Mucosa of stomach (tissue), 1 donor: ENCODE data around the gene DDAH1.

Experiments
- H3K27me3 ChIP-seq: one replicate; pipeline ENCODE4 v1.7.0; 2013; ENCODE audit warnings: mild to moderate bottlenecking, low read length; ENCODE audit not compliant: control insufficient read depth, insufficient read depth
- H3K36me3 ChIP-seq: one replicate; pipeline ENCODE4 v1.7.0; 2013; ENCODE audit warnings: low read length; ENCODE audit not compliant: control insufficient read depth, insufficient read depth
- H3K4me1 ChIP-seq: one replicate; pipeline ENCODE4 v1.7.0; 2013; ENCODE audit warnings: mild to moderate bottlenecking, low read length; ENCODE audit not compliant: control insufficient read depth, insufficient read depth
- H3K4me3 ChIP-seq: one replicate; pipeline ENCODE4 v1.7.0; 2013; ENCODE audit warnings: low read length
- H3K9ac ChIP-seq: one replicate; pipeline ENCODE4 v1.7.0; 2013; ENCODE audit warnings: mild to moderate bottlenecking, low read length, moderate library complexity
- H3K9me3 ChIP-seq: one replicate; pipeline ENCODE4 v1.7.0; 2013; ENCODE audit warnings: mild to moderate bottlenecking, low read length, moderate library complexity; ENCODE audit not compliant: control insufficient read depth
- donor health status: Pancreatic carcinoma.

Gene DDAH1

GRCh38 chr1:85343612-85344255 lies 121.2 kb downstream of the DDAH1 start:
- no peak overlapping the region for H3K9ac ChIP-seq

GRCh38 chr1:85343213-85343611 lies 121.7 kb downstream of the DDAH1 start:
- no peaks in the 10 kb centered on the region for H3K4me1 ChIP-seq
- H3K27me3 ChIP-seq: no peaks in the 10 kb centered on the region
- no peaks in the 10 kb centered on the region for H3K36me3 ChIP-seq
- H3K4me3 ChIP-seq: no peak overlapping the region
- no peaks in the 10 kb centered on the region for H3K9me3 ChIP-seq
- H3K9ac ChIP-seq: no peak overlapping the region

More at GRCh38 chr1:85343612-85344255, 121.2 kb downstream of the DDAH1 start:
- Histone ChIP-seq H3K36me3 (no peaks in the 10 kb centered on the region), H3K4me1 (no peaks in the 10 kb centered on the region), H3K27me3 (no peaks in the 10 kb centered on the region), H3K4me3 (no peak overlapping the region), H3K9me3 (no peaks in the 10 kb centered on the region)

- H3K9me3 ChIP-seq: no peaks in the 10 kb centered on the region
- no peaks in the 10 kb centered on the region for H3K36me3 ChIP-seq
- no peaks in the 10 kb centered on the region for H3K27me3 ChIP-seq
- no peak overlapping the region for H3K9ac ChIP-seq
- H3K4me1 ChIP-seq: no peaks in the 10 kb centered on the region
- H3K4me3 ChIP-seq: no peak overlapping the region
Measured at GRCh38 chr1:85342207-85342606, 122.8 kb downstream of the DDAH1 start.

- H3K36me3 ChIP-seq: no peaks in the 10 kb centered on the region
- no peaks in the 10 kb centered on the region for H3K27me3 ChIP-seq
- no peaks in the 10 kb centered on the region for H3K9me3 ChIP-seq
- H3K9ac ChIP-seq: no peak overlapping the region
- H3K4me3 ChIP-seq: no peak overlapping the region
- H3K4me1 ChIP-seq: no peaks in the 10 kb centered on the region
Measured at GRCh38 chr1:85340427-85340826, 124.5 kb downstream of the DDAH1 start.

GRCh38 chr1:85339656-85340399 lies 125.1 kb downstream of the DDAH1 start:
- Histone ChIP-seq H3K36me3 (no peaks in the 10 kb centered on the region), H3K9ac (no peak overlapping the region), H3K9me3 (no peaks in the 10 kb centered on the region), H3K4me1 (no peaks in the 10 kb centered on the region), H3K4me3 (no peak overlapping the region), H3K27me3 (no peaks in the 10 kb centered on the region)

- H3K9me3 ChIP-seq: no peaks in the 10 kb centered on the region
- H3K4me3 ChIP-seq: no peak overlapping the region
- H3K9ac ChIP-seq: no peak overlapping the region
- no peaks in the 10 kb centered on the region for H3K36me3 ChIP-seq
- H3K27me3 ChIP-seq: no peaks in the 10 kb centered on the region
- H3K4me1 ChIP-seq: no peaks in the 10 kb centered on the region
Measured at GRCh38 chr1:85339089-85339488, 125.9 kb downstream of the DDAH1 start.

GRCh38 chr1:85334962-85335361 lies 130.0 kb downstream of the DDAH1 start:
- Histone ChIP-seq H3K4me3 (no peak overlapping the region), H3K27me3 (no peaks in the 10 kb centered on the region), H3K36me3 (no peaks in the 10 kb centered on the region), H3K4me1 (peaks cover 8% of the 10 kb centered on the region), H3K9ac (no peak overlapping the region), H3K9me3 (no peaks in the 10 kb centered on the region)

GRCh38 chr1:85333186-85333585 lies 131.8 kb downstream of the DDAH1 start:
- H3K4me3 ChIP-seq: no peak overlapping the region
- peaks cover 12% of the 10 kb centered on the region for H3K4me1 ChIP-seq
- no peaks in the 10 kb centered on the region for H3K36me3 ChIP-seq
- H3K9ac ChIP-seq: no peak overlapping the region
- no peaks in the 10 kb centered on the region for H3K27me3 ChIP-seq
- H3K9me3 ChIP-seq: no peaks in the 10 kb centered on the region

GRCh38 chr1:85332575-85332974 lies 132.4 kb downstream of the DDAH1 start:
- peaks cover 12% of the 10 kb centered on the region for H3K4me1 ChIP-seq
- no peak overlapping the region for H3K9ac ChIP-seq
- no peaks in the 10 kb centered on the region for H3K9me3 ChIP-seq
- H3K4me3 ChIP-seq: no peak overlapping the region
- H3K36me3 ChIP-seq: no peaks in the 10 kb centered on the region
- no peaks in the 10 kb centered on the region for H3K27me3 ChIP-seq

- no peak overlapping the region for H3K4me3 ChIP-seq
- no peak overlapping the region for H3K9ac ChIP-seq
- no peaks in the 10 kb centered on the region for H3K9me3 ChIP-seq
- no peaks in the 10 kb centered on the region for H3K27me3 ChIP-seq
- no peaks in the 10 kb centered on the region for H3K36me3 ChIP-seq
- peaks cover 12% of the 10 kb centered on the region for H3K4me1 ChIP-seq
Measured at GRCh38 chr1:85330711-85331290, 134.2 kb downstream of the DDAH1 start.

- H3K9ac ChIP-seq: no peak overlapping the region
- no peaks in the 10 kb centered on the region for H3K36me3 ChIP-seq
- no peaks in the 10 kb centered on the region for H3K27me3 ChIP-seq
- no peak overlapping the region for H3K4me3 ChIP-seq
- H3K4me1 ChIP-seq: peaks cover 12% of the 10 kb centered on the region
- H3K9me3 ChIP-seq: no peaks in the 10 kb centered on the region
Measured at GRCh38 chr1:85330214-85330631, 134.7 kb downstream of the DDAH1 start.

- Histone ChIP-seq H3K36me3 (no peaks in the 10 kb centered on the region), H3K9ac (no peak overlapping the region), H3K27me3 (no peaks in the 10 kb centered on the region), H3K4me3 (no peak overlapping the region), H3K4me1 (peaks cover 12% of the 10 kb centered on the region), H3K9me3 (no peaks in the 10 kb centered on the region)
Measured at GRCh38 chr1:85328713-85329397, 136.1 kb downstream of the DDAH1 start.
